SK-N-SH treated with all-trans-retinoic acid at 6 μM for 48 hours (cell line): ENCODE data around the gene CDKN2AIP.
"Not testable (repeated sequence)": the region's sequence is repeated elsewhere in the genome, so short reads cannot be mapped to it uniquely, and the experiment has no call there.

Experiments
- ATAC-seq: fragments of 200-7000 bp; cut with Tn5 transposase; 3 replicates; pipeline ENCODE4 v1.9.1; 2020; ENCODE audit warnings: mild to moderate bottlenecking, moderate library complexity
- ARNTL ChIP-seq: fragments of 450-650 bp; formaldehyde crosslinking; IDR thresholded peaks from 2 replicates; pipeline ENCODE4 v1.5.0; 2020; ENCODE audit warnings: low read depth, mild to moderate bottlenecking, moderate library complexity, borderline replicate concordance
- BACH2 ChIP-seq: fragments of 250-450 bp; sonication (Bioruptor Pico); IDR thresholded peaks from 2 replicates; pipeline ENCODE4 v1.9.0; 2021; ENCODE audit warnings: mild to moderate bottlenecking, borderline replicate concordance
- CREB5 ChIP-seq: fragments of 250-450 bp; sonication (Bioruptor Pico); IDR thresholded peaks from 2 replicates; pipeline ENCODE4 v1.5.1; 2020; ENCODE audit warnings: low read depth, mild to moderate bottlenecking, moderate library complexity
- CSDC2 ChIP-seq: fragments of 250-450 bp; sonication (Bioruptor Pico); IDR thresholded peaks from 2 replicates; pipeline ENCODE4 v1.5.0; 2020; ENCODE audit warnings: mild to moderate bottlenecking, moderate library complexity
- ESRRG ChIP-seq: fragments of 250-450 bp; sonication (Bioruptor Pico); IDR thresholded peaks from 2 replicates; pipeline ENCODE4 v1.6.1; 2021; ENCODE audit warnings: mild to moderate bottlenecking
- GLIS3 ChIP-seq: fragments of 250-450 bp; sonication (Bioruptor Pico); IDR thresholded peaks from 2 replicates; pipeline ENCODE4 v1.5.0; 2020; ENCODE audit warnings: mild to moderate bottlenecking, moderate library complexity
- OSR1 ChIP-seq: fragments of 250-450 bp; sonication (Bioruptor Pico); IDR thresholded peaks from 2 replicates; pipeline ENCODE4 v1.8.0; 2022; ENCODE audit warnings: moderate library complexity, mild to moderate bottlenecking, inconsistent platforms
- PATZ1 ChIP-seq: fragments of 250-450 bp; sonication (Bioruptor Pico); IDR thresholded peaks from 2 replicates; pipeline ENCODE4 v1.8.0; 2020; ENCODE audit warnings: mild to moderate bottlenecking, moderate library complexity, borderline replicate concordance
- POU6F1 ChIP-seq: fragments of 250-450 bp; sonication (Bioruptor Pico); IDR thresholded peaks from 2 replicates; pipeline ENCODE4 v1.8.0; 2021; ENCODE audit warnings: low read depth, mild to moderate bottlenecking, moderate library complexity, borderline replicate concordance
- PPARA ChIP-seq: fragments of 250-450 bp; sonication (Bioruptor Pico); IDR thresholded peaks from 2 replicates; pipeline ENCODE4 v1.5.0; 2020; ENCODE audit warnings: mild to moderate bottlenecking, borderline replicate concordance
- SNAI2 ChIP-seq: fragments of 250-450 bp; sonication (Bioruptor Pico); IDR thresholded peaks from 2 replicates; pipeline ENCODE4 v1.5.0; 2020; ENCODE audit warnings: mild to moderate bottlenecking, moderate library complexity
- TOX ChIP-seq: fragments of 250-450 bp; sonication (Bioruptor Pico); IDR thresholded peaks from 2 replicates; pipeline ENCODE4 v1.8.0; 2021; ENCODE audit warnings: mild to moderate bottlenecking, moderate library complexity, borderline replicate concordance
- ZC3H10 ChIP-seq: fragments of 250-450 bp; sonication (Bioruptor Pico); IDR thresholded peaks from 2 replicates; pipeline ENCODE4 v1.5.1; 2021; ENCODE audit warnings: mild to moderate bottlenecking, moderate library complexity
- ZFP3 ChIP-seq: fragments of 250-450 bp; sonication (Bioruptor Pico); IDR thresholded peaks from 2 replicates; pipeline ENCODE4 v1.5.0; 2020; ENCODE audit warnings: mild to moderate bottlenecking, moderate library complexity
- ZFP30 ChIP-seq: fragments of 450-650 bp; formaldehyde crosslinking; IDR thresholded peaks from 2 replicates; pipeline ENCODE4 v1.5.0; 2022; ENCODE audit warnings: mild to moderate bottlenecking, moderate library complexity
- ZNF70 ChIP-seq: fragments of 450-650 bp; formaldehyde crosslinking; IDR thresholded peaks from 2 replicates; pipeline ENCODE4 v1.5.0; 2020; ENCODE audit warnings: mild to moderate bottlenecking, moderate library complexity
- ZNF8 ChIP-seq: fragments of 450-650 bp; formaldehyde crosslinking; IDR thresholded peaks from 2 replicates; pipeline ENCODE4 v1.5.0; 2020; ENCODE audit warnings: mild to moderate bottlenecking, moderate library complexity
- TF ChIP-seq, protein P1 (sequence below): fragments of 250-450 bp; sonication (Bioruptor Pico); IDR thresholded peaks from 2 replicates; pipeline ENCODE4 v1.5.0; 2020; ENCODE audit warnings: mild to moderate bottlenecking, moderate library complexity
- TF ChIP-seq, protein P2 (sequence below): fragments of 250-450 bp; sonication (Bioruptor Pico); IDR thresholded peaks from 2 replicates; pipeline ENCODE4 v1.5.1; 2021; ENCODE audit warnings: mild to moderate bottlenecking, moderate library complexity

Gene CDKN2AIP

GRCh38 chr4:183430994-183431347, 13.5 kb upstream of the CDKN2AIP start:
- no peak for ATAC-seq
- TF ChIP-seq, protein P1, sequence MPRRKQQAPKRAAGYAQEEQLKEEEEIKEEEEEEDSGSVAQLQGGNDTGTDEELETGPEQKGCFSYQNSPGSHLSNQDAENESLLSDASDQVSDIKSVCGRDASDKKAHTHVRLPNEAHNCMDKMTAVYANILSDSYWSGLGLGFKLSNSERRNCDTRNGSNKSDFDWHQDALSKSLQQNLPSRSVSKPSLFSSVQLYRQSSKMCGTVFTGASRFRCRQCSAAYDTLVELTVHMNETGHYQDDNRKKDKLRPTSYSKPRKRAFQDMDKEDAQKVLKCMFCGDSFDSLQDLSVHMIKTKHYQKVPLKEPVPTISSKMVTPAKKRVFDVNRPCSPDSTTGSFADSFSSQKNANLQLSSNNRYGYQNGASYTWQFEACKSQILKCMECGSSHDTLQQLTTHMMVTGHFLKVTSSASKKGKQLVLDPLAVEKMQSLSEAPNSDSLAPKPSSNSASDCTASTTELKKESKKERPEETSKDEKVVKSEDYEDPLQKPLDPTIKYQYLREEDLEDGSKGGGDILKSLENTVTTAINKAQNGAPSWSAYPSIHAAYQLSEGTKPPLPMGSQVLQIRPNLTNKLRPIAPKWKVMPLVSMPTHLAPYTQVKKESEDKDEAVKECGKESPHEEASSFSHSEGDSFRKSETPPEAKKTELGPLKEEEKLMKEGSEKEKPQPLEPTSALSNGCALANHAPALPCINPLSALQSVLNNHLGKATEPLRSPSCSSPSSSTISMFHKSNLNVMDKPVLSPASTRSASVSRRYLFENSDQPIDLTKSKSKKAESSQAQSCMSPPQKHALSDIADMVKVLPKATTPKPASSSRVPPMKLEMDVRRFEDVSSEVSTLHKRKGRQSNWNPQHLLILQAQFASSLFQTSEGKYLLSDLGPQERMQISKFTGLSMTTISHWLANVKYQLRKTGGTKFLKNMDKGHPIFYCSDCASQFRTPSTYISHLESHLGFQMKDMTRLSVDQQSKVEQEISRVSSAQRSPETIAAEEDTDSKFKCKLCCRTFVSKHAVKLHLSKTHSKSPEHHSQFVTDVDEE = no peak
- TF ChIP-seq POU6F1 (CRISPR knock-in tag) = no peak
- TF ChIP-seq PPARA (CRISPR knock-in tag) = no peak
- no peak for TF ChIP-seq CREB5 (CRISPR knock-in tag)
- no peak for TF ChIP-seq ZNF8 (CRISPR knock-in tag)
- TF ChIP-seq, protein P2, sequence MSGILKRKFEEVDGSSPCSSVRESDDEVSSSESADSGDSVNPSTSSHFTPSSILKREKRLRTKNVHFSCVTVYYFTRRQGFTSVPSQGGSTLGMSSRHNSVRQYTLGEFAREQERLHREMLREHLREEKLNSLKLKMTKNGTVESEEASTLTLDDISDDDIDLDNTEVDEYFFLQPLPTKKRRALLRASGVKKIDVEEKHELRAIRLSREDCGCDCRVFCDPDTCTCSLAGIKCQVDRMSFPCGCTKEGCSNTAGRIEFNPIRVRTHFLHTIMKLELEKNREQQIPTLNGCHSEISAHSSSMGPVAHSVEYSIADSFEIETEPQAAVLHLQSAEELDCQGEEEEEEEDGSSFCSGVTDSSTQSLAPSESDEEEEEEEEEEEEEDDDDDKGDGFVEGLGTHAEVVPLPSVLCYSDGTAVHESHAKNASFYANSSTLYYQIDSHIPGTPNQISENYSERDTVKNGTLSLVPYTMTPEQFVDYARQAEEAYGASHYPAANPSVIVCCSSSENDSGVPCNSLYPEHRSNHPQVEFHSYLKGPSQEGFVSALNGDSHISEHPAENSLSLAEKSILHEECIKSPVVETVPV = no peak
- TF ChIP-seq, all 23 proteins: peak for 0

DNA sequence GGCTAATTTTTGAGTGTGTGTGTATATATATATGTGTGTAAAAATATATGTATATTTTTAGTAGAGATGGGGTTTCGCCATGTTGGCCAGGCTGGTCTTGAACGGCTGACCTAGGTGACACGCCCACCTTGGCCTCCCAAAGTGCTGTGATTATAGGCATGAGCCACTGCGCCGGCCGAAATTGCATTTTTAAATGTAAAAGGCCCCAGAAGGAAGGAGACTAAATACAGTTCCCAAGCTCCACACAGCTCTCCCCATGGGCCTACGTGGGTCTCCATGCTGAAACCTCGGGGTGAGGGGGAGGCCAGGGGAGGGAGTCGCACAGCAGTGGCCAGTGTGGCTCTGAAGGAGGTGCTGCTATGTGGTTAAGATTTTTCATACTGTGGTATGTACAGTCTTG, 12.8 kb upstream of the CDKN2AIP start:
- ATAC-seq = no peak
- TF ChIP-seq ZNF8 (CRISPR knock-in tag) = no peak

GRCh38 chr4:183433183-183433582, 11.3 kb upstream of the CDKN2AIP start:
- ATAC-seq = not testable (repeated sequence)

- no peak for TF ChIP-seq ZFP3
- no peak for TF ChIP-seq SNAI2 (CRISPR knock-in tag)
- no peak for TF ChIP-seq ZFP30 (CRISPR knock-in tag)
- TF ChIP-seq CSDC2 (CRISPR knock-in tag) = no peak
- no peak for TF ChIP-seq OSR1 (CRISPR knock-in tag)
- TF ChIP-seq PATZ1 (CRISPR knock-in tag) = no peak
- no peak for TF ChIP-seq ZC3H10
- no peak for TF ChIP-seq POU6F1 (CRISPR knock-in tag)
- TF ChIP-seq, protein P1 = no peak
- TF ChIP-seq ESRRG (CRISPR knock-in tag) = no peak
- no peak for TF ChIP-seq TOX (CRISPR knock-in tag)
- no peak for TF ChIP-seq GLIS3 (CRISPR knock-in tag)
- no peak for TF ChIP-seq ARNTL (CRISPR knock-in tag)
- no peak for TF ChIP-seq ZNF70 (CRISPR knock-in tag)
- no peak for TF ChIP-seq BACH2 (CRISPR knock-in tag)
- TF ChIP-seq, all 23 proteins: peak for 0
- no peak for ATAC-seq
These were observed 10.2 kb upstream of the CDKN2AIP start for GRCh38 chr4:183434264-183434663.
